Bronchial epithelial cell (primary cell): ENCODE results near the gene URB1. TPM values are rescaled to one million over a fixed set of nuclear protein-coding genes. Genes with fewer than 3 reads are reported as not detected.

Experiments
- DNase-seq: peaks from one replicate; pipeline ENCODE4 v3.0.0-alpha.2; 2010; ENCODE audit warnings: low read depth
- FAIRE-seq: peaks from 2 replicates; lab custom pipeline; 2011; peaks lifted over from hg19 to GRCh38; lab: Jason Lieb, UNC
- H3K27me3 ChIP-seq: 2 replicates; pipeline ENCODE4 v1.5.1; 2011; ENCODE audit warnings: low read length; ENCODE audit not compliant: control insufficient read depth, insufficient read depth
- H3K36me3 ChIP-seq: 2 replicates; pipeline ENCODE4 v1.5.1; 2011; ENCODE audit warnings: low read length; ENCODE audit not compliant: control insufficient read depth, insufficient read depth
- H3K4me3 ChIP-seq: 2 replicates; pipeline ENCODE4 v1.5.1; 2011; ENCODE audit warnings: mild to moderate bottlenecking, low read depth, low read length, control low read depth
- CTCF ChIP-seq: IDR thresholded peaks from 2 replicates; pipeline ENCODE4 v1.5.1; 2011; ENCODE audit warnings: mild to moderate bottlenecking, moderate library complexity, low read length, control low read depth, inconsistent platforms; ENCODE audit not compliant: insufficient read depth, severe bottlenecking
- total RNA-seq: library from RNA; depleted of rRNA; stranded (reverse); fragments of >200 nt; gene quantifications from 2 replicates; pipeline ENCODE4 v1.2.1, GENCODE V29; 2014

Gene URB1
- total RNA-seq, 1 donor from 2014 or later = 22.4 TPM

GRCh38 chr21:32316361-32317215 lies 76.2 kb downstream of the URB1 start:
- no peak for DNase-seq
- Histone ChIP-seq H3K36me3 (peaks cover 51% of the 10 kb centered on the region), H3K27me3 (no peaks in the 10 kb centered on the region), H3K4me3 (no peak overlapping the region)
- no peak for TF ChIP-seq CTCF
- FAIRE-seq = no peak

GRCh38 chr21:32315511-32316281 lies 77.1 kb downstream of the URB1 start:
- TF ChIP-seq CTCF = no peak
- no peak for DNase-seq
- no peaks in the 10 kb centered on the region for H3K27me3 ChIP-seq
- H3K4me3 ChIP-seq = no peak overlapping the region
- FAIRE-seq = peak; percentile 72
- peaks cover 48% of the 10 kb centered on the region for H3K36me3 ChIP-seq

DNA sequence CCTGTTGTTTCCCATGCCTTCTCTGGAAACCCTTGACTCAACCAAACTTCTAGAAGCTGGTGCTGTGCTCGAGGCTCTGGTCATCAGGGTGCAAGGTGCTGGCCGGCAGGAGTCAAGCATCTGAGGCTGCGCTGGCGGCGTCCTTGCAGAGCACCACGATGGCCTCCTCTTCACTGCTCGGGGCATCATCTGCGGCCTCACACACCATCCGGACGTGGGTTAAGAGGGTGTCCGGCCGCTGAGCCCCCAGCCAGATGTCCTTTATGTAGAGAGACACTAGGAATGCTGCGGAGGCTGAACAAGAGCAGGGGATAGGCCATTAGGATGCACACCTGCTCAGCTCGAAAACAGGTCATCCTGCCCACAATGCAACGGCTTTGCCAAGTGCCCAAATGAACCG lies 78.0 kb downstream of the URB1 start:
- Histone ChIP-seq H3K4me3 (no peak overlapping the region), H3K36me3 (peaks cover 42% of the 10 kb centered on the region), H3K27me3 (no peaks in the 10 kb centered on the region)
- DNase-seq = no peak
- FAIRE-seq = no peak
- TF ChIP-seq CTCF = no peak

DNA sequence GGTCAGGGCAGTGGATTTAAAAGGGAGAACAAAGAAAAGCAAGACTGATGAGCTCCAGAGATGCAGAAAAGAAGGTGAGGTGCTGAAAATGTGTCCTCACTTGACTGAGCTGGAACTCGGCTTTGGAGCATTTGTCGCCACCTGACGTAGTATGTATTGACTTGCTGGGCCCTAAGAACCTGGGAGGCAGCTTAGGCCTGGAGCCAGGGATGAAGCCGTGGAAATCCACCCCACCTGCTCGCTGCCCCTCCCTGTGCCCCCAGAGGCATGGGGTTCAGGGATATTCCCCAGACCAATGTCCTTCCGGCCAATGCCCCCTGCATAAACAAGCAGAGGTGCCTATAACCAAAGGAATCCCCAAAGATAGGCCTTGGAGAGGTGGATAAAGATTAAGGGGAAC lies 79.8 kb downstream of the URB1 start:
- FAIRE-seq (no peak), DNase-seq (no peak)
- Histone ChIP-seq H3K36me3 (peaks cover 32% of the 10 kb centered on the region), H3K27me3 (no peaks in the 10 kb centered on the region), H3K4me3 (no peak overlapping the region)
- no peak for TF ChIP-seq CTCF

DNA sequence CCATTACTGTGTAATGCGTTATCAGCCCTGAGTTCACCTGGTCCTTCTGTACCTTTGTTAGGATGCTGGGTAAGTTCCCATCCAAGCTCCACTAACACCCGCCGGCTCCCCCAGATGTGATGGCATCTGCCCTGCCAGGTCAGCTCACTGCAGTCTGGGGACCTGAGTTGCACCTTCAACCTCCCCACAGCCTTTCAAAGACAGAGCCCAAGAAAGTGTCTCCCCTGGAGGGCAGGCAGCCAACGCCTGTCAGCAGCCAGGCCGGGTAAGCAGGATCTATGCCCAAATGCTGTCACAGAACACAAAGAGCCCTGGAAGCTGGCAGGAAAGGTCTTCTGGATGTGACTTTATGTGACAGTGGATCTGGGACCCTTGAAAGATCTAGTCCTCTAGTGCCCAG lies 80.5 kb downstream of the URB1 start:
- Histone ChIP-seq H3K4me3 (no peak overlapping the region), H3K36me3 (peaks cover 26% of the 10 kb centered on the region), H3K27me3 (no peaks in the 10 kb centered on the region)
- no peak for FAIRE-seq
- no peak for DNase-seq
- no peak for TF ChIP-seq CTCF
